Natural killer cell (primary cell): ENCODE measurements around the gene LIMS2. TPM values are rescaled to one million over a fixed set of nuclear protein-coding genes. Genes with fewer than 3 reads are reported as not detected.

ENCODE experiments used
- ATAC-seq, 3 donors: fragments of 150-1000 bp in 2 of 3; fragments of 200-7000 bp in 1 of 3; cut with Tn5 transposase; 1 replicate in 1 of 3; 2 replicates in 2 of 3; pipeline ENCODE4 v1.10.0; 2021; ENCODE audit warnings: mild to moderate bottlenecking in 2 of 3, moderate library complexity in 2 of 3
- DNase-seq, 2 donors: peaks; one replicate each; pipeline versions ENCODE4 v3.0.0 to v3.0.0-alpha.2; 2013 to 2021; ENCODE audit warnings: mixed read lengths in 1 of 2
- H3K27ac ChIP-seq: one replicate; pipeline ENCODE4 v1.5.1; 2013; ENCODE audit warnings: mild to moderate bottlenecking, low read length
- H3K27me3 ChIP-seq: one replicate; pipeline ENCODE4 v1.6.1; 2013; ENCODE audit warnings: low read length; ENCODE audit not compliant: control insufficient read depth, insufficient read depth
- H3K36me3 ChIP-seq: one replicate; pipeline ENCODE4 v1.6.1; 2013; ENCODE audit warnings: low read length; ENCODE audit not compliant: control insufficient read depth, insufficient read depth
- H3K4me1 ChIP-seq: one replicate; pipeline ENCODE4 v1.6.1; 2013; ENCODE audit warnings: low read length; ENCODE audit not compliant: control insufficient read depth, insufficient read depth
- H3K4me3 ChIP-seq: one replicate; pipeline ENCODE4 v1.5.1; 2013; ENCODE audit warnings: low read length
- H3K9me3 ChIP-seq: one replicate; pipeline ENCODE4 v1.6.1; 2013; ENCODE audit warnings: low read length; ENCODE audit not compliant: control insufficient read depth, insufficient read depth
- H3K27ac Mint-ChIP-seq, 2 donors: one replicate each; pipeline ENCODE4 v1.8.0; 2022; ENCODE audit warnings: mild to moderate bottlenecking in 2 of 2, mixed read lengths in 2 of 2, moderate library complexity in 1 of 2
- H3K27me3 Mint-ChIP-seq, 2 donors: one replicate each; pipeline ENCODE4 v1.8.0; 2022; ENCODE audit warnings: low read depth in 2 of 2, mixed read lengths in 2 of 2
- H3K36me3 Mint-ChIP-seq: one replicate; pipeline ENCODE4 v1.8.0; 2022; ENCODE audit warnings: mixed read lengths
- H3K4me1 Mint-ChIP-seq, 2 donors: one replicate each; pipeline ENCODE4 v1.8.0; 2022; ENCODE audit warnings: mixed read lengths in 2 of 2
- H3K4me3 Mint-ChIP-seq: one replicate; pipeline ENCODE4 v1.8.0; 2022; ENCODE audit warnings: mild to moderate bottlenecking, moderate library complexity, mixed read lengths
- H3K9me3 Mint-ChIP-seq, 2 donors: one replicate each; pipeline ENCODE4 v1.8.0; 2022; ENCODE audit warnings: mixed read lengths in 2 of 2
- CTCF ChIP-seq: fragments of 200-600 bp; IDR thresholded peaks from one replicate; pipeline ENCODE4 v1.8.0; 2022; ENCODE audit warnings: antibody characterized with exemption
- WGBS: methylation state at CpG from one replicate; pipeline ENCODE4 v1.1.7; 2013; ENCODE audit warnings: missing lambda C conversion rate; ENCODE audit not compliant: insufficient coverage; 5-methylcytosine and 5-hydroxymethylcytosine counted together
- intact Hi-C: fragments of 100-400 bp; cut with micrococcal nuclease; formaldehyde crosslinking; loops from one replicate; pipeline ENCODE4 v1.14.2; 2022
- total RNA-seq, 4 donors: library from RNA; stranded (reverse); fragments of 120-200 nt in 1 of 4; gene quantifications; one replicate each; pipeline versions ENCODE4 v1.2.3 to v1.2.4, GENCODE V29; 2013 to 2022

Gene LIMS2
- total RNA-seq, 3 donors from 2014 or later (not counting 1 experiment from before 2014, with no cell fraction given), result 0.15 to 0.16 TPM; not detected in 1

DNA sequence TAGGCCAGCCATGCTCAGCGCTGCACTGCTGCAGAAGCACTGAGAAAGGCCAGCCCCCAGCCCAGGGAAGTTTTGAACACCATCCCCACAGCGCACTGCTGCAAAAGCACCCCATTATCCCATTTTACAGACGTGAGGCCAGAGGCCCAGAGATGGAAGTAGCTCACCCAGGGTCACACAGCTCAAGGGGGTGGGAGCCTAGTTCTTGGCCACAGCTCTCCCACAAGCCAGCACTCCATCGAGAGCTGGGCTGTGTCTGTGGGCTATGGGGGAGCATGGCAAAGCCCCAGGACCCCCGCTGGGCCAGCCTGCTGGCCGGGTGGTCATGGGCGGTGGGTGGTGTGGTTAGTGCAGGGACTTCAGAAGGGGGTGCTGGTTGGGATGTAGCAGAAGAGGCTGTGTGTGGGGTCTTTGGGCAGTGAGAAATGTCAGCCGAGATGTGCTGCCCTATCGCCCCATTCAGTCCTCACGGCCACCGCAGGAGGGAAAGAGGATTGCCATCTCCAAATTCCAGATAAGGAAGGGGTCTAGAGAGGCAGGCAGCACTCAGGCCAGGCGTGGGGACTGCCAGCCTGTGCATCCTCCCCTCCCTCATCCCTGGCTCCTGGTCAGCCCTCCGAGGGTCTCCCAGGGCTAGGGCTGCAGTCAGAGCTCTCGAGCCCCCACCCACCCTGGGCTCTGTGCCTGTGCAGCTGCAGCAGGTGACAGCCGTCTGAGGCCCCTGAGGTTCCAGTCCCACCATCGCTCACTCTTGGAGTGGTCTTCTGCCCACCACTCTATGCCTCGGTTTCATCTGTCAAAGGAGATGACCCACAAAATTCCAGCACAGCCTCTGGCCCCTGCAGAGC lies 46.3 kb downstream of the LIMS2 start:
- ATAC-seq, result no peak
- H3K27ac Mint-ChIP-seq, result no peak overlapping the region
- 85% methylated on average over 17 of the region's 17 CpGs for WGBS
- peaks cover 42% of the 10 kb centered on the region for H3K4me1 ChIP-seq
- DNase-seq, result no peak
- H3K27me3 ChIP-seq, result no peaks in the 10 kb centered on the region
- H3K27me3 Mint-ChIP-seq, result peaks cover 0 to 2% of the 10 kb centered on the region in 2 donors
- H3K9me3 ChIP-seq, result no peaks in the 10 kb centered on the region
- H3K4me3 ChIP-seq, result no peak overlapping the region
- no peak overlapping the region for H3K4me3 Mint-ChIP-seq
- no peaks in the 10 kb centered on the region for H3K36me3 Mint-ChIP-seq
- no peaks in the 10 kb centered on the region for H3K4me1 Mint-ChIP-seq
- no peaks in the 10 kb centered on the region for H3K9me3 Mint-ChIP-seq
- H3K36me3 ChIP-seq, result no peaks in the 10 kb centered on the region
- no peak overlapping the region for H3K27ac ChIP-seq
- intact Hi-C loops, result no loop called here
- no peak for TF ChIP-seq CTCF

GRCh38 chr2:127627740-127628571 lies 47.4 kb downstream of the LIMS2 start:
- H3K27ac ChIP-seq, result no peak overlapping the region
- TF ChIP-seq CTCF, result no peak
- ATAC-seq (no peak), DNase-seq (no peak)
- H3K27me3 Mint-ChIP-seq, result peaks cover 0 to 2% of the 10 kb centered on the region in 2 donors
- no peaks in the 10 kb centered on the region for H3K9me3 ChIP-seq
- H3K4me3 ChIP-seq, result no peak overlapping the region
- 89% methylated on average over 17 of the region's 18 CpGs for WGBS
- H3K4me1 Mint-ChIP-seq, result no peaks in the 10 kb centered on the region
- H3K27ac Mint-ChIP-seq, result no peak overlapping the region
- no peaks in the 10 kb centered on the region for H3K9me3 Mint-ChIP-seq
- intact Hi-C loops, result no loop called here
- peaks cover 32% of the 10 kb centered on the region for H3K4me1 ChIP-seq
- no peaks in the 10 kb centered on the region for H3K36me3 Mint-ChIP-seq
- no peaks in the 10 kb centered on the region for H3K27me3 ChIP-seq
- H3K4me3 Mint-ChIP-seq, result no peak overlapping the region
- H3K36me3 ChIP-seq, result no peaks in the 10 kb centered on the region

DNA sequence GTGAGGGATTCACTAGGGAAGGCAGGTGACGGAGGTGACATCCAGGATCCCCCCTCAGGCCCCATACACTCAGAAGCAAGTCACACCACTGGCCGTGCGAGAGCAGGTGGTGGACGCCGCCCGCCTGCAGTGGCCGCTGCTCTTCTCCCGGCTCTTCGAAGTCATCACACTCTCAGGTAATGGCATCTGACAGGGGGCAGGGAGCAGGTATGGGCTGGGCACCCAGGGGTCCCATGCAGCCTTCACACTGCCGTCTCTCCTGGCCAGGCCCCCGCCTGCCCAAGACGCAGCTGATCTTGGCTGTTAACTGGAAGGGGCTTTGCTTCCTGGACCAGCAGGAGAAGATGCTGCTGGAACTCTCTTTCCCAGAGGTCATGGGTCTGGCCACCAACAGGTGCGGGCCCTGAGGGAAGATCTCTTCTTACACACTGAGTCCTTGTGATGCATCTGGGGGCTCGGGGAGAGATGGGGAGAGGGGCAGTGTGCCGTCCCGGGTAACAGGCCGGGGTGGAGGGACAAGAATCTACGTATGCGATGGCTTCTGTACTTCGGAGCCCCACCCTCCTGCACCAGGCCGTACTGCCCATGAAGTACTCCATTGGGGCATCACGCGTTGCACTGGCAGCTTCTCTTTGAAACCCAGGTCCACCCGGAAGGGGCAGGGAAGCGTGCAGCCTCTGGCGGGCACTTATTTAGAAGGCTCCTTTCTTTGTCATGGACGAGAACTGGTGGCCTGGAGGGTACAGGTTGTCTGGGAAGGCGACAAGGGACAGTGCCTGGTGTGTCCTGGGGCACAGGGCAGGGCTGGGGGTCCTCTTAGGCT lies 48.2 kb downstream of the LIMS2 start:
- ATAC-seq (no peak), DNase-seq (no peak)
- no peak overlapping the region for H3K27ac Mint-ChIP-seq
- no peaks in the 10 kb centered on the region for H3K36me3 Mint-ChIP-seq
- H3K27me3 ChIP-seq, result no peaks in the 10 kb centered on the region
- intact Hi-C loops, result no loop called here
- H3K4me1 ChIP-seq, result peaks cover 24% of the 10 kb centered on the region
- H3K36me3 ChIP-seq, result no peaks in the 10 kb centered on the region
- TF ChIP-seq CTCF, result no peak
- no peak overlapping the region for H3K27ac ChIP-seq
- H3K4me3 ChIP-seq, result no peak overlapping the region
- no peak overlapping the region for H3K4me3 Mint-ChIP-seq
- H3K27me3 Mint-ChIP-seq, result peaks cover 0 to 2% of the 10 kb centered on the region in 2 donors
- 92% methylated on average over 28 of the region's 28 CpGs for WGBS
- H3K9me3 ChIP-seq, result no peaks in the 10 kb centered on the region
- H3K4me1 Mint-ChIP-seq, result no peaks in the 10 kb centered on the region
- H3K9me3 Mint-ChIP-seq, result no peaks in the 10 kb centered on the region
